Right cardiac atrium (tissue), 5 donors: ENCODE measurements around the gene CACNA1I. TPM values are rescaled to one million over a fixed set of nuclear protein-coding genes. Genes with fewer than 3 reads are reported as not detected.
"Not testable (repeated sequence)": the region's sequence is repeated elsewhere in the genome, so short reads cannot be mapped to it uniquely, and the experiment has no call there.

Experiments used
- ATAC-seq, 2 donors: fragments of 200-7000 bp; cut with Tn5 transposase; one replicate each; pipeline versions ENCODE4 v1.8.0 to v1.9.1; 2020; ENCODE audit warnings: moderate library complexity in 2 of 2, mild to moderate bottlenecking in 1 of 2
- DNase-seq, 3 donors: peaks; one replicate each; pipeline ENCODE4 v3.0.0-alpha.2; 2020
- H3K27ac ChIP-seq: one replicate; pipeline ENCODE4 v1.5.1; 2013; ENCODE audit warnings: mild to moderate bottlenecking, low read length, control low read depth, moderate library complexity
- H3K27me3 ChIP-seq: one replicate; pipeline ENCODE4 v1.6.1; 2013; ENCODE audit not compliant: control insufficient read depth, insufficient read depth
- H3K4me1 ChIP-seq: one replicate; pipeline ENCODE4 v1.6.1; 2013; ENCODE audit warnings: low read length; ENCODE audit not compliant: control insufficient read depth, insufficient read depth
- H3K4me3 ChIP-seq: one replicate; pipeline ENCODE4 v1.5.1; 2013; ENCODE audit warnings: low read length, control low read depth
- H3K9me3 ChIP-seq: one replicate; pipeline ENCODE4 v1.6.1; 2013; ENCODE audit warnings: low read length; ENCODE audit not compliant: control insufficient read depth
- WGBS: extraction: QIAGEN DNeasy Blood & Tissue Kit; methylation state at CpG from one replicate; pipeline ENCODE4 v1.1.7; 2013; 5-methylcytosine and 5-hydroxymethylcytosine counted together
- intact Hi-C, 4 donors: fragments of 100-400 bp; cut with DNase I; formaldehyde crosslinking; loops; one replicate each; pipeline versions ENCODE4 v1.11.0 to v1.14.0; 2022 to 2023
- polyA plus RNA-seq: library from polyadenylated mRNA; stranded (reverse); fragments of 200-250 nt; gene quantifications from one replicate; pipeline ENCODE4 v1.2.3, GENCODE V29; 2013
- total RNA-seq, 4 donors: library from RNA; stranded (reverse); fragmentation: NEBNext Ultra II Directional; extraction: Animal tissue kit (Norgen Biotek cat#: 25700); gene quantifications; one replicate each; pipeline ENCODE4 v1.2.1, GENCODE V29; 2021
- donor health status: healthy with polysubstance abuse.
- donor health status: DM: no; HTN: yes; CAD: no.
- donor health status: DM: no; HTN: no; CAD: no.
- donor health status: DM: no; HTN: yes; CAD: no; lungs with severe emphysema.
- donor health status: DM: yes; HTN: yes; CAD: no.

Gene CACNA1I
- total and polyA plus RNA-seq, 5 donors, result 0.06 to 0.07 TPM; not detected in 3

DNA sequence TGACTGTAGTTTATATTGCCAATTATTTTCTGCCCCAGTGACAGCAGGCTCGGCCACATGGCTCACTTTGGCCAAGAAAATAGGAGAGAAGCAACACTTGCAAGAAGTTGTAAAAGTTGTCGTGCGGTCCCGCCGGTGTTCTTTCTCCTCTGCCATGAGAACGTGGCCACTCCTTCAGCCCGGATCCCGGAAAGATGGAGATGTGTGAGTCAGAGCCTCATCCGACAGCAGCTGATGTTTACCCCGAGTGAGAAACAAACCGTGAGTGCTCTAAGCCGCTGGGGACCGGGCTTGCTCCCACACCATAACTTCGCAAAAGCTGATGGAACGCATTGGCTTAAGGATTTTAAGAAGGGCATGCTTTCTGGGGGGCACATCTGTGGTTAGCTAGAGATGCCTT is 157.0 kb downstream of the CACNA1I start:
- no peaks in the 10 kb centered on the region for H3K27me3 ChIP-seq
- no peaks in the 10 kb centered on the region for H3K9me3 ChIP-seq
- DNase-seq, result no peak
- no peak for ATAC-seq
- no peak overlapping the region for H3K27ac ChIP-seq
- 64% methylated on average over 15 of the region's 15 CpGs for WGBS
- intact Hi-C loops, result no loop called here
- H3K4me1 ChIP-seq, result no peaks in the 10 kb centered on the region
- H3K4me3 ChIP-seq, result no peak overlapping the region

GRCh38 chr22:39728236-39728860 is 157.8 kb downstream of the CACNA1I start:
- Histone ChIP-seq H3K4me3 (no peak overlapping the region), H3K9me3 (no peaks in the 10 kb centered on the region), H3K27me3 (no peaks in the 10 kb centered on the region), H3K27ac (no peak overlapping the region), H3K4me1 (no peaks in the 10 kb centered on the region)
- ATAC-seq (no peak), DNase-seq (no peak)
- intact Hi-C loops, result no loop called here
- WGBS, result 85% methylated on average over 12 of the region's 12 CpGs

GRCh38 chr22:39729141-39729934 is 158.8 kb downstream of the CACNA1I start:
- 72% methylated on average over 13 of the region's 13 CpGs for WGBS
- H3K27me3 ChIP-seq, result no peaks in the 10 kb centered on the region
- no peak for ATAC-seq

GRCh38 chr22:39731481-39731880 is 160.9 kb downstream of the CACNA1I start:
- WGBS, result 78% methylated on average over 5 of the region's 5 CpGs
- no peaks in the 10 kb centered on the region for H3K27me3 ChIP-seq

More at GRCh38 chr22:39729141-39729934, 158.8 kb downstream of the CACNA1I start:
- Histone ChIP-seq H3K4me3 (no peak overlapping the region), H3K27ac (no peak overlapping the region), H3K4me1 (no peaks in the 10 kb centered on the region), H3K9me3 (no peaks in the 10 kb centered on the region)
- intact Hi-C loops, result no loop called here
- no peak for DNase-seq

GRCh38 chr22:39731881-39732555 is 161.5 kb downstream of the CACNA1I start:
- Histone ChIP-seq H3K27ac (no peak overlapping the region), H3K4me3 (no peak overlapping the region), H3K27me3 (no peaks in the 10 kb centered on the region), H3K4me1 (no peaks in the 10 kb centered on the region), H3K9me3 (no peaks in the 10 kb centered on the region)
- no peak for ATAC-seq
- intact Hi-C loops, result no loop called here
- no peak for DNase-seq
- WGBS, result 48% methylated on average over 12 of the region's 12 CpGs

More at GRCh38 chr22:39731481-39731880, 160.9 kb downstream of the CACNA1I start:
- Histone ChIP-seq H3K4me1 (no peaks in the 10 kb centered on the region), H3K27ac (no peak overlapping the region), H3K4me3 (no peak overlapping the region), H3K9me3 (no peaks in the 10 kb centered on the region)
- DNase-seq (no peak), ATAC-seq (no peak)
- intact Hi-C loops, result no loop called here

DNA sequence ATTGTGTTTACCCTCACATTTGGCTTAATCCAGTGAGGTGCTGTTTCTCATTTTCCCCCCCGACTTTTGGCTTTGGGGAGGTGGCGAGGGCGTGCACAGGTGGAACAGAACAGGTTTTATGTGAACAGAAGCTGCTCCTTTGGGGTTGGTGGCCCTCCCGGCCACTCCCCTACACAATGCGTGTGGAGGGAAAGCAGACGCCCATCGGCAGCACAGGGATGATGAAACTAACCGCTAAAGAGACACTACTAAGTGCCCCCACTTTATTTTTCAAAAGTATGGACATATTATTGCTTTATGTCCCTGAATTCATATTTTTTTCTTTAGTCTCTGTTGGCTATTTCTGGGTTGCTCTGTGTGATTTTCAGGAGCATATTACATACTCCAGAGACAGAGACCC is 162.1 kb downstream of the CACNA1I start:
- no peak overlapping the region for H3K4me3 ChIP-seq
- ATAC-seq (no peak), DNase-seq (no peak)
- H3K9me3 ChIP-seq, result no peaks in the 10 kb centered on the region
- H3K27me3 ChIP-seq, result no peaks in the 10 kb centered on the region
- WGBS, result 73% methylated on average over 8 of the region's 8 CpGs
- no peaks in the 10 kb centered on the region for H3K4me1 ChIP-seq
- H3K27ac ChIP-seq, result no peak overlapping the region
- intact Hi-C loops, result no loop called here

GRCh38 chr22:39733191-39733590 is 162.6 kb downstream of the CACNA1I start:
- no peak overlapping the region for H3K4me3 ChIP-seq
- no peaks in the 10 kb centered on the region for H3K4me1 ChIP-seq
- no peak overlapping the region for H3K27ac ChIP-seq
- WGBS, result 75% methylated on average over 2 of the region's 2 CpGs
- H3K27me3 ChIP-seq, result no peaks in the 10 kb centered on the region
- H3K9me3 ChIP-seq, result no peaks in the 10 kb centered on the region
- intact Hi-C loops, result no loop called here
- ATAC-seq (no peak), DNase-seq (no peak)

- H3K27me3 ChIP-seq, ATAC-seq, H3K4me1 ChIP-seq, H3K4me3 ChIP-seq, H3K9me3 ChIP-seq, intact Hi-C loops, DNase-seq, H3K27ac ChIP-seq: not testable (repeated sequence)
- 84% methylated on average over 1 of the region's 1 CpG for WGBS
These were observed 163.5 kb downstream of the CACNA1I start for GRCh38 chr22:39734046-39734445.

GRCh38 chr22:39734866-39735265 is 164.3 kb downstream of the CACNA1I start:
- DNase-seq (no peak), ATAC-seq (no peak)
- Histone ChIP-seq H3K9me3 (no peaks in the 10 kb centered on the region), H3K4me1 (no peaks in the 10 kb centered on the region), H3K27me3 (no peaks in the 10 kb centered on the region), H3K27ac (no peak overlapping the region), H3K4me3 (no peak overlapping the region)
- intact Hi-C loops, result no loop called here
- 80% methylated on average over 5 of the region's 5 CpGs for WGBS

GRCh38 chr22:39735776-39736175 is 165.2 kb downstream of the CACNA1I start:
- intact Hi-C loops, result no loop called here
- Histone ChIP-seq H3K9me3 (no peaks in the 10 kb centered on the region), H3K27ac (no peak overlapping the region), H3K27me3 (no peaks in the 10 kb centered on the region), H3K4me3 (no peak overlapping the region), H3K4me1 (no peaks in the 10 kb centered on the region)
- 79% methylated on average over 10 of the region's 10 CpGs for WGBS
- DNase-seq (no peak), ATAC-seq (no peak)

GRCh38 chr22:39738746-39739145 is 168.2 kb downstream of the CACNA1I start:
- DNase-seq (no peak), ATAC-seq (no peak)
- 68% methylated on average over 1 of the region's 1 CpG for WGBS
- Histone ChIP-seq H3K27me3 (no peaks in the 10 kb centered on the region), H3K9me3 (no peaks in the 10 kb centered on the region), H3K27ac (no peak overlapping the region), H3K4me3 (no peak overlapping the region), H3K4me1 (no peaks in the 10 kb centered on the region)
- intact Hi-C loops, result no loop called here
